Activated naive CD8-positive, alpha-beta T cell treated with anti-CD3 and anti-CD28 coated beads, Interleukin-2, amount 10 ng/mL, durations not matched to agents 7 days and 5 days (primary cell): Measurements from ENCODE around the gene CD4. TPM values are rescaled to one million over a fixed set of nuclear protein-coding genes. Genes with fewer than 3 reads are reported as not detected.

Experiments used
- ATAC-seq: fragments of 150-1000 bp; cut with Tn5 transposase; one replicate; pipeline ENCODE4 v1.10.0; 2021; ENCODE audit warnings: low read depth, moderate library complexity
- POLR2A ChIA-PET: fragments of 350-600 bp; sonication (Branson Sonifier 250); formaldehyde crosslinking; loops from one replicate; lab custom pipeline; 2021; ENCODE audit warnings: antibody characterized with exemption; lab: Charles Lee
- DNase-seq: peaks from one replicate; pipeline ENCODE4 v3.0.0; 2021
- H3K27ac Mint-ChIP-seq: one replicate; pipeline ENCODE4 v1.8.0; 2022; ENCODE audit warnings: mild to moderate bottlenecking, mixed read lengths
- H3K27me3 Mint-ChIP-seq: one replicate; pipeline ENCODE4 v1.8.0; 2022; ENCODE audit warnings: mild to moderate bottlenecking, moderate library complexity, mixed read lengths
- H3K36me3 Mint-ChIP-seq: one replicate; pipeline ENCODE4 v1.8.0; 2021; ENCODE audit warnings: mild to moderate bottlenecking, mixed read lengths
- H3K4me1 Mint-ChIP-seq: one replicate; pipeline ENCODE4 v1.8.0; 2021; ENCODE audit warnings: mixed read lengths
- H3K4me3 Mint-ChIP-seq: one replicate; pipeline ENCODE4 v1.8.0; 2022; ENCODE audit warnings: mild to moderate bottlenecking, moderate library complexity, mixed read lengths
- H3K9me3 Mint-ChIP-seq: one replicate; pipeline ENCODE4 v1.8.0; 2021; ENCODE audit warnings: mixed read lengths
- total RNA-seq, 2 experiments: library from RNA; stranded (reverse); gene quantifications; one replicate each; pipeline ENCODE4 v1.2.3, GENCODE V29; 2021

Gene CD4
- total RNA-seq, 2 experiments from 2014 or later, result 2.6 to 3.0 TPM

DNA sequence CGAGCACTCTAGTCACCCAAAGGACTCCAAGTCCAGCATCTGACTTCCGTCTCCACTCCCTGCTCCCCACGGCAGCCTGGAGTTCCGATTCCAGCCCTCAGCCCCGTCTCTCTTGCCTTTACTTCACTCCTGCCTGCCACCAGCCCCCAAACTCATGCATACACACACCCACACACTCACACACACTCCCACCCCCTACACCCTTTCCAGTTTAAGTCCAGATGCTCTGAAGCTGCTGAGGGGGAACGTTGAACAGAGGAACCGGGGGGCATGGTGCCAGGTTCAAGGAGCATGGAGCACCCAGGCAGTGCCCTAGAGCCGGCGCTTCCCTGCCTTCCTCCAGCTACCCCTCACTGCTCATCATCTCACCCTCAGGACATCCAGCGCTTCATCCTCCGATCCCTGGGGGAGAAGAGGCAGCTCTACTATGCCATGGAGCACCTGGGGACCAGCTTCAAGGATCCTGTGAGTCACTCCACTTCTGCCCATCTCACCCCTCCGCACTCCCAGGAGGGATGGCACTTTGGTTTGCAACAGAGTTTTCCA, 42.2 kb downstream of the CD4 start:
- POLR2A ChIA-PET, result no interaction called here
- ATAC-seq (no peak), DNase-seq (no peak)
- peaks cover 19% of the 10 kb centered on the region for H3K4me1 Mint-ChIP-seq
- H3K4me3 Mint-ChIP-seq, result no peak overlapping the region
- H3K27me3 Mint-ChIP-seq, result peaks cover 44% of the 10 kb centered on the region
- H3K27ac Mint-ChIP-seq, result no peak overlapping the region
- H3K9me3 Mint-ChIP-seq, result no peaks in the 10 kb centered on the region
- H3K36me3 Mint-ChIP-seq, result no peaks in the 10 kb centered on the region

DNA sequence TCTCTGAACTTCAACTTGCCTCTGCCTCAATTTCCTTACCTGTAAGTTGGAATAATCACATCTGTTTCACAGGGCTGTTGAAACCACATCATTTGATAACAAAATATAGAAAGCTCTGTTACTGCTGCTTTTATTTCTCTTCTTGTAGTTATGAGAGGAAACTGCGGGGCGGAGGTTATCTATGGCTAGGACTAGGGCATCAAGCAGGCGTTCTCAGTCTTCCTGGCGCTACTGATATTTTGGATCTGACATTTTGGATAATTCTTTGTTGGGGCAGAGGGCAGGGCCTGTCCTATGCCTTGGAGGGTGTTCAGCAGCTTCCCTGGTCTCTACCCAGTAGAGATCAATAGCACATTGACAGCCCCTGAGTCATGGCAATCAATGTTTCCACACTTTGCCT, 42.8 kb downstream of the CD4 start:
- Mint-ChIP-seq H3K4me3 (no peak overlapping the region), H3K27ac (no peak overlapping the region), H3K27me3 (peaks cover 38% of the 10 kb centered on the region), H3K4me1 (peaks cover 19% of the 10 kb centered on the region), H3K36me3 (no peaks in the 10 kb centered on the region), H3K9me3 (no peaks in the 10 kb centered on the region)
- POLR2A ChIA-PET, result no interaction called here
- DNase-seq, result no peak
- ATAC-seq, result no peak

DNA sequence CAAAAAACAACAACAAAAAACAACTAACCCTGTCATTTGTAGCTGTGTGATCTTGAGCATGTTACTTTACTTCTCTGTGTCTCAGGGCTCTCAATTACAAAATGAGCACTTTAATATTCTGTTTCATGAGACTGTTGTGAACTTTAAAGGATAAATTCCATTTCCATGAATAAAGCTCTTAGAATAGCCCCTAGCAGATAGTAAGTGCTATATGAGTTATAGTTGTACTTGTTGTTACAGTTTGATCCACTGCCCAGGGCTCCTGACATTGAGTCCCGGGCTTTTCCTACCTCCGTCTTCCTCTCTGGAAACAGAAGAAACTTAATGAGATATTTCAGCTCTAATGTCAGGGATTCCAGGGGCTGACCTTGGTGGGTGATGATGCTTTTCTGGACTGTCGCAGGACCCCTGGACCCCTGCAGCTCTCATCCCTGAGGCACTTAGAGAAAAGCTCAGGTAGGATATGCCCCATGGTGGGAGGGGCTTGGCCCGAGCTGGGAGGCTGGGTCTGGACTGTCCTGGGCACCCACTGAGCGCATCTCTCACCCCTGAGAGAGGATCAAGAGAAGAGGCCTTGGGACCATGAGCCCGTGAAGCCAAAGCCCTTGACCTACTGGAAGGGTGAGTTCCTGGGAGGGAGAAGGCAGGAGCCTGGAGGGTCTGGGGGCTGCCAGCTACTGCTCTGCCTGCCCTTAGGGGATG, 44.0 kb downstream of the CD4 start:
- no peak for ATAC-seq
- Mint-ChIP-seq H3K9me3 (no peaks in the 10 kb centered on the region), H3K27me3 (peaks cover 29% of the 10 kb centered on the region), H3K4me1 (peaks cover 12% of the 10 kb centered on the region), H3K27ac (no peak overlapping the region), H3K36me3 (no peaks in the 10 kb centered on the region), H3K4me3 (no peak overlapping the region)
- no peak for DNase-seq
- POLR2A ChIA-PET, result interaction anchor here (1.2 to 2.5 kb wide), 3 partner anchors 9 to 18 kb away, joined by 3 to 14 read pairs (median 4); partner anchors contain the start of gene CDCA3

GRCh38 chr12:6834254-6834653, 44.9 kb downstream of the CD4 start:
- ATAC-seq, result no peak
- Mint-ChIP-seq H3K4me3 (no peak overlapping the region), H3K27me3 (peaks cover 24% of the 10 kb centered on the region), H3K9me3 (no peaks in the 10 kb centered on the region), H3K36me3 (no peaks in the 10 kb centered on the region), H3K4me1 (peaks cover 7% of the 10 kb centered on the region), H3K27ac (no peak overlapping the region)
- POLR2A ChIA-PET, result interaction anchor here (0.7 to 2.5 kb wide), 5 partner anchors 12 to 81 kb away, joined by 3 to 14 read pairs (median 4); partner anchors contain the start of genes CDCA3, MLF2 and USP5
- no peak for DNase-seq

GRCh38 chr12:6834873-6835272, 45.5 kb downstream of the CD4 start:
- no peaks in the 10 kb centered on the region for H3K36me3 Mint-ChIP-seq
- POLR2A ChIA-PET, result interaction anchor here (0.7 to 2.5 kb wide), 6 partner anchors 13 to 302 kb away, joined by 3 to 14 read pairs (median 4); partner anchors contain the start of genes CDCA3, MLF2 and USP5

GRCh38 chr12:6836851-6837250, 47.5 kb downstream of the CD4 start:
- H3K4me3 Mint-ChIP-seq, result no peak overlapping the region
- no peaks in the 10 kb centered on the region for H3K36me3 Mint-ChIP-seq
- POLR2A ChIA-PET, result interaction anchor here (1.1 kb wide), 1 partner anchor 14 kb away, joined by 6 read pairs; the partner anchor contains the start of gene CDCA3
- ATAC-seq (no peak), DNase-seq (no peak)
- H3K27ac Mint-ChIP-seq, result no peak overlapping the region
- no peaks in the 10 kb centered on the region for H3K9me3 Mint-ChIP-seq
- peaks cover 7% of the 10 kb centered on the region for H3K27me3 Mint-ChIP-seq
- peaks cover 7% of the 10 kb centered on the region for H3K4me1 Mint-ChIP-seq

More at GRCh38 chr12:6834873-6835272, 45.5 kb downstream of the CD4 start:
- DNase-seq (no peak), ATAC-seq (no peak)
- no peak overlapping the region for H3K4me3 Mint-ChIP-seq
- H3K27me3 Mint-ChIP-seq, result peaks cover 17% of the 10 kb centered on the region
- H3K9me3 Mint-ChIP-seq, result no peaks in the 10 kb centered on the region
- peaks cover 7% of the 10 kb centered on the region for H3K4me1 Mint-ChIP-seq
- no peak overlapping the region for H3K27ac Mint-ChIP-seq

GRCh38 chr12:6837370-6838060, 48.2 kb downstream of the CD4 start:
- H3K9me3 Mint-ChIP-seq, result no peaks in the 10 kb centered on the region
- no peaks in the 10 kb centered on the region for H3K36me3 Mint-ChIP-seq
- peaks cover 7% of the 10 kb centered on the region for H3K4me1 Mint-ChIP-seq
- H3K4me3 Mint-ChIP-seq, result no peak overlapping the region
- ATAC-seq (no peak), DNase-seq (no peak)
- H3K27ac Mint-ChIP-seq, result no peak overlapping the region
- POLR2A ChIA-PET, result interaction anchor here (1.1 kb wide), 1 partner anchor 13 kb away, joined by 6 read pairs; the partner anchor contains the start of gene CDCA3
- peaks cover 2% of the 10 kb centered on the region for H3K27me3 Mint-ChIP-seq

- no peak for ATAC-seq
- H3K36me3 Mint-ChIP-seq, result no peaks in the 10 kb centered on the region
- no peak overlapping the region for H3K27ac Mint-ChIP-seq
- no peak overlapping the region for H3K4me3 Mint-ChIP-seq
- peaks cover 7% of the 10 kb centered on the region for H3K4me1 Mint-ChIP-seq
- POLR2A ChIA-PET, result interaction anchor here (1.3 kb wide), 1 partner anchor 15 kb away, joined by 3 read pairs; no protein-coding TSS in a partner anchor
- no peaks in the 10 kb centered on the region for H3K9me3 Mint-ChIP-seq
- peaks cover 2% of the 10 kb centered on the region for H3K27me3 Mint-ChIP-seq
- DNase-seq, result no peak
Measured at GRCh38 chr12:6838854-6839253, 49.5 kb downstream of the CD4 start.

DNA sequence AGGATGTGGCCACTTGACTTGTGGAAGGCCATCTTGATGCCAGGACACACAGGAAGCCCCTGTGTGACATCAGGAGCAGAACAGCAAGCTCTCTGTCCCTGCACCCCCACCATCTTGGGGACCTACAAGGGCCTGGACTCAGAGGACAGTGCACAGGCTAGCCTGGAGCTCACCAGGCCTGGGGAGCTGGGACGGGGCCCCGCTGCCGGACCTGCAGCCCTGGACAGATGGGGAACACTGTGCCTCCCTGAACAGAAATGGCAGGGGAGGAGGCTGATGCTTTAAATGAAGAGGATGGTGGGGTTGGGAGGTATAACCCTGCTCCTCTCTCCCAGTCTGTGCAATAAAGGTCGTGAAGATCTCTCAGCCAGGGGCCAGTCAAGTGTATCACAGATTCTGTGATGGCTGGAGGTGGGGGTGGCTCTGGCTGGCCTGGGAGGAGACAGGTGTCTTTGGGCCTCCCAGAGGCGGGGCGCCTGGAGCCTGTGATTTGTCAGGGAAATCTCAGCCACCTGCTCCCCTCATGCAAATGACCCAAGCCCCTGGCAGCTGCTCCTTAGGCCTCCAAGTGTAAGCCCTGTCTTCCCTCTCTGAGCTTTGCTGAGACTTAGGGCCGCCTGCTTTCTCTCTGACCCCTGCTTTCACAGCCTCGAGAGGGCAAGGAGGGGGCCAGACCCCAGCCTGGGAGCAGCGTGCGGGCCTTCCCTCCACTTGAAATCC, 50.3 kb downstream of the CD4 start:
- Mint-ChIP-seq H3K36me3 (no peaks in the 10 kb centered on the region), H3K4me1 (peaks cover 7% of the 10 kb centered on the region), H3K27ac (no peak overlapping the region), H3K9me3 (no peaks in the 10 kb centered on the region), H3K4me3 (no peak overlapping the region), H3K27me3 (peaks cover 2% of the 10 kb centered on the region)
- ATAC-seq, result no peak
- DNase-seq, result no peak
- POLR2A ChIA-PET, result interaction anchor here (1.1 to 3.6 kb wide), 3 partner anchors 12 to 27 kb away, joined by 3 to 20 read pairs (median 3); partner anchors contain the start of genes CDCA3, TPI1 and USP5

DNA sequence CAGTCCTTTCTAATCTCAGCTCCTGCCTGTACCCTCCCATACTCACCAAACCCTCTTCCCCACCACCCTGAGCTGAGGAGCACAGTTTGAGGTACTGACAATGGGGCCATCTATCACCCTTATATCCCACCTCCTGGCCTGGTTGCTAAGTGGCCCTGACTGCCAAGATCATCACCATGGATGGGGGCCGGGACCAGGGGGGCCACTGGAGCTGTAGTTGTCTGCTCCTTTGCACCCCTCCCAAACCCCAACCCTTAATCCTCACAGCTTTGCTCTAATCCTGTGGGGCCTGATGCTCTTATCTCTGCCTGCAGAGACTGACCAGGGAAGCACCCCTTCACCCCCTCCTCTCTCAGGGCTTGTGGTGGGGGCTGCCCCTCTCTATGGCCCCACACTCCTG, 51.0 kb downstream of the CD4 start:
- peaks cover 4% of the 10 kb centered on the region for H3K4me1 Mint-ChIP-seq
- H3K27ac Mint-ChIP-seq, result no peak overlapping the region
- DNase-seq (no peak), ATAC-seq (no peak)
- H3K27me3 Mint-ChIP-seq, result no peaks in the 10 kb centered on the region
- H3K36me3 Mint-ChIP-seq, result no peaks in the 10 kb centered on the region
- POLR2A ChIA-PET, result interaction anchor here (0.6 to 3.6 kb wide), 3 partner anchors 11 to 103 kb away, joined by 3 to 20 read pairs (median 3); partner anchors contain the start of genes C12orf57, CDCA3, RNU7-1 and TPI1
- no peak overlapping the region for H3K4me3 Mint-ChIP-seq
- no peaks in the 10 kb centered on the region for H3K9me3 Mint-ChIP-seq

GRCh38 chr12:6840761-6841515, 51.6 kb downstream of the CD4 start, which contains the start of gene GNB3:
TSS of gene GNB3 (plus strand) at chr12:6840925. CDS start at chr12:6841288, 363 bp downstream.
- DNase-seq (no peak), ATAC-seq (no peak)
- Mint-ChIP-seq H3K4me3 (no peak within 1 kb of the TSS), H3K27me3 (no peaks in the 10 kb centered on the region), H3K4me1 (no peaks in the 10 kb centered on the region), H3K27ac (no peak within 1 kb of the TSS), H3K9me3 (no peaks in the 10 kb centered on the region), H3K36me3 (peaks cover 2% of the 10 kb centered on the region)
- POLR2A ChIA-PET, result interaction anchor here (0.6 to 3.6 kb wide), 3 partner anchors 11 to 103 kb away, joined by 3 to 20 read pairs (median 3); partner anchors contain the start of genes C12orf57, CDCA3, RNU7-1 and TPI1

DNA sequence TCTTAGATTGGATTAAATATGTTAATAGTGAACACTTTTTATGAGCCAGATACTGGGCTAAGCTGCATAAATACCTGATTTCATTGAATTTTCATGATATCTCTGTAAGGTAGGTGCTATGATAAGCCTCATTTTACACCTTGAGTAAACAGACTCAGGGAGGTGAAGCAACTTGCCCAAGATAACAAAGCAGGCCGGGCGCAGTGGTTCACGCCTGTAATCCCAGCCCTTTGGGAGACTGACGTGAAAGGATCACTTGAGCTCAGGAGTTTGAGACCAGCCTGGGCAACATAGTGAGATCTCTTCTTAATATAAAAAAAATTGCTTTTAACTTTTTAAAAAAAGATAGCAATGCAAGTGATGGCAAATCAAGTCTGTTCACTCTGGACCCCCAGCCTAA, 52.7 kb downstream of the CD4 start:
- H3K36me3 Mint-ChIP-seq, result peaks cover 7% of the 10 kb centered on the region
- no peak for ATAC-seq
- DNase-seq, result no peak
- H3K27me3 Mint-ChIP-seq, result no peaks in the 10 kb centered on the region
- no peak overlapping the region for H3K4me3 Mint-ChIP-seq
- no peaks in the 10 kb centered on the region for H3K4me1 Mint-ChIP-seq
- H3K9me3 Mint-ChIP-seq, result no peaks in the 10 kb centered on the region
- no peak overlapping the region for H3K27ac Mint-ChIP-seq
- POLR2A ChIA-PET, result interaction anchor here (0.8 to 3.6 kb wide), 4 partner anchors 9 to 49 kb away, joined by 3 to 20 read pairs (median 3); partner anchors contain the start of genes CDCA3, SPSB2 and USP5
